GM19023 (cell line): Measurements from ENCODE around the gene CNTF.
"Not testable (repeated sequence)": the region's sequence is repeated elsewhere in the genome, so short reads cannot be mapped to it uniquely, and the experiment has no call there.

ENCODE experiments used
- ATAC-seq: cut with Tn5 transposase; IDR thresholded peaks from one replicate; pipeline ENCODE4 v1.9.1; 2021; ENCODE audit warnings: mild to moderate bottlenecking, moderate library complexity; ENCODE audit not compliant: unreplicated experiment

CNTF gene, protein sequence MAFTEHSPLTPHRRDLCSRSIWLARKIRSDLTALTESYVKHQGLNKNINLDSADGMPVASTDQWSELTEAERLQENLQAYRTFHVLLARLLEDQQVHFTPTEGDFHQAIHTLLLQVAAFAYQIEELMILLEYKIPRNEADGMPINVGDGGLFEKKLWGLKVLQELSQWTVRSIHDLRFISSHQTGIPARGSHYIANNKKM

DNA sequence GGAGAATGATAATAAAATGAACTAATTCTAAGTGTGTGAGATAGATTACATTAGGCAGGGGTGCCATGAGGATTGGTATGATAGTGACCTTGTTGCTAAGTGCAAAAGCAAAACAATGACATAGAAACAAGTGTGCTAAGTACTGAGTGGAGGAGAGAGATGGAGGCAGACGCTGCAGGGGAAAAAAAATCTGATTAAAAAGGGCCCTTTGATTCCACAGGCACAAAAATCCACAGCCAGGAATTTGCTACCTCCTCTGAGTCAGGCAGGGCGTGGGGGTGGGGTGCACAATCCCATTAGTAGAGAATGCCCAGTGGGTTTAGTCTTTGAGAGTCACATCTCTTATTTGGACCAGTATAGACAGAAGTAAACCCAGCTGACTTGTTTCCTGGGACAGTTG, at the start of gene CNTF:
Gene CNTF, plus strand, starts transcription at position 322 of the 400 bp plus-strand sequence. CDS start 88 bp downstream, outside the sequence.
- no peak for ATAC-seq

DNA sequence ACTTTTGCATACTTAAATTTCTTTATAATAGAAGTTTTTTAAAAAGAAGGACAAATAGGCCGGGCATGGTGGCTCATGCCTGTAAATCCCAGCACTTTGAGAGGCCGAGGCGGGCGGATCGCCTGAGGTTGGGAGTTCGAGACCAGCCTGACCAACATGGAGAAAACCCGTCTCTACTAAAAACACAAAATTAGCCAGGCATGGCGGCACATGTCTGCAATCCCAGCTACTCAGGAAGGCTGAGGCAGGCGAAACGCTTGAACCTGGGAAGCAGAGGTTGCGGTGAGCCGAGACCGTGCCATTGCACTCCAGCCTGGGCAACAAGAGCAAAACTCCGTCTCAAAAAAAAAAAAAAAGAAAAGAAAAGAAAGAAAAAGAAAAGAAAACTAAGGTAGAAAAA, 49.6 kb upstream of the CNTF start:
- not testable (repeated sequence) for ATAC-seq

DNA sequence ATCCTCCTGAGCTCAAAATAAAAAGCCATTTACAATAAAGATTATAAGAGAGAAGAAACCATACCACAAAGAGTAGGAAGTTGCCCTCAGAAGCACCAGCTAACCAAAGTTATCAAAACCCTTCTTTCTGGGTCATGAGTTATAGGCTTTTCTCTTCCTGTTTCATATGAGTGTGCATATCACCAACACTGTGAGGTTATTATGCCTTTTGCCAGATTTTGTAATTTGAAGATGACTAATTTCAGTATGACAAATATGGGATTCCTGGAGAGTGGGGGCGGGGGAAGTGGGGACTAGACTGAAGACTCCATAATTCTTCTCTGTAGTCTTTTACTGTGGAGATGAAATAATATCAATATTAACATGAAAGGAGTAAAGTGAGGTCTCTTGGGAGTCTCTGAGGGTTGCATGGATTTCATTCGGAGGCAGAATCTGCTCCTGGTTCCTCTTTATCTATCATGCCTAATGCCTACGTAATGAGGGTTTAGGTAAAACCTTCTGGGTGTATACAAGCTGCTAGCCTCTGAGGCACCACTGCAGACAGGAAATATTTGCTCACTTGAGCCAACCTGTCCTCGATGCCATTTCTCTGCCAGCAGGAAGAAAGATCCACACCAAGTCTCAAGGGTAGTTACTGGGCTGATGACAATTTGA, 48.9 kb upstream of the CNTF start:
- no peak for ATAC-seq

DNA sequence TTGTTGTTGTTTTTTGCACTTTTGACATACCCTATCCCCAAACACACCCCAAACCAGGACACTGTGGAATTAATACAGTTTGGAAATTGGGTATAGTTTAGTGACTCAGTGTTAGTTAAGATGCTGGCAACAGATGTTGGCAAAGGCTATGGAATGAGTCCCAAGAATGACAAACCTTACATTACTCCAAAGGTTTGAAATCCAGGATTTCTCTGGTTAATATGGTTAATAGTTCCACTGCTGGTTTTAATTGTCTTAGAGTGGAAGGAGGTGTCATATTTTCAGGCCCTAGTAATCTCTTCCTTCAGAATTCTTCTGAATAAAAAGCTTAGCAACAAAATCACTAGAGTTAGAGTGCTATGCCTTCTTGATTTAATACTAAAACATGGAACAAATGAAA, 47.6 kb upstream of the CNTF start:
- ATAC-seq, result no peak

DNA sequence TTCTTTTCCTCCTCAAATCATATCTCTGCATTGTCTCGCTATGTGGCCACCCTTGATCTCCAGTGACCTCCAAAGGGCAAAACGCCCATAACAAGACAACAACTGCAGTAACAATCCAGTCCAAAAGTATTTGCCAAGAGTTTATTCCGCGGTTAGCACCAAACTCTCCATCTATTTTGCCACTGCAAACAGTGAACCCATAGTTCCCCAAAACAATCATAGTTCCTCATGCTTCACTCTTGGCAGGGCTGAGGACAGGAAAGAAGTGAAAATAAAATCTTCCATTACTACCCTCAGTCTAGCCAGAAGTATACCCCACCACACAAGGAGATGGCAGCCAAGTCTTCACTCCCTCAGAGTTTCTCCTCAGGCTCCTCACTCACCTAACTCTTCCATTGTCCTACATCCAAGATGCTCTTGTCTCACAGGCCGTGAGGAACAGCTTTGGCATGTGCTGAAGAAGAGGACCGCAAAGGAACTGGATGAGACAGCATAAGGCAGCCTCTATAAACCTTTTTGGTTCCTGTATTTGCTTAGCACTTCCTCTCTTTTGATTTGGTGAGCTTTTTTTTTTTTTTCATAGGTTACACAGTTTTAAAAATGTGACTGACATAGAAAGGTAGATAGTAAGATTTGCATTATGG, 47.0 kb upstream of the CNTF start, which contains the start of gene LPXN:
Gene LPXN, minus strand, starts transcription at position 480 of the 644 bp plus-strand sequence. Its CDS starts 84 bp downstream, at position 396.
- no peak for ATAC-seq

DNA sequence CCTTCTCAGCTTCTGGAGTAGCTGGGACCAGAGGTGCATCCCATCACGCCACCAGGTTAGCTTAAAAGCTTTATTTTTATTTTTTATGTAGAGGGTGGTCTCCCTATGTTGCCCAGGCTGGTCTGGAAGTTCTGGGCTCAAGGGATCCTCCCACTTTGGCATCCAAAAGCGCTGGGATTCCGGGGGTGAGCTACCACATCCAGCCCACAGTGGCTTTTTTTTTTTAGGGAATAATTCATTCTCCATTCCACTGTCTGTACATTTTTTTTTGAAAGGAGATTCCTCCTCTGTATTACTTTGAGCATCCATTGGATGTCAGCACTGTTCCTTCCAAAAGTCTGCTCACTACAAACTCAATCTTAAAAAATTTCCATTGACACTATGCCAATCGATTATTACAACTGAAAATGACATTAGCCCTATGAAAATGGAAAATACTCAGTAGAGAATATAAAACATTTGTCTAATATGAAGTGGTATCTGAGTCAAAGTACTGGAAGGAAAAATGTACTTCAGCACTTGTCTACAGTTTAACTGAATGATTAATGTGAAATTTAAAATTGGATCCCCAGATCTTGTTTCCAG, 45.5 kb upstream of the CNTF start:
- no peak for ATAC-seq

DNA sequence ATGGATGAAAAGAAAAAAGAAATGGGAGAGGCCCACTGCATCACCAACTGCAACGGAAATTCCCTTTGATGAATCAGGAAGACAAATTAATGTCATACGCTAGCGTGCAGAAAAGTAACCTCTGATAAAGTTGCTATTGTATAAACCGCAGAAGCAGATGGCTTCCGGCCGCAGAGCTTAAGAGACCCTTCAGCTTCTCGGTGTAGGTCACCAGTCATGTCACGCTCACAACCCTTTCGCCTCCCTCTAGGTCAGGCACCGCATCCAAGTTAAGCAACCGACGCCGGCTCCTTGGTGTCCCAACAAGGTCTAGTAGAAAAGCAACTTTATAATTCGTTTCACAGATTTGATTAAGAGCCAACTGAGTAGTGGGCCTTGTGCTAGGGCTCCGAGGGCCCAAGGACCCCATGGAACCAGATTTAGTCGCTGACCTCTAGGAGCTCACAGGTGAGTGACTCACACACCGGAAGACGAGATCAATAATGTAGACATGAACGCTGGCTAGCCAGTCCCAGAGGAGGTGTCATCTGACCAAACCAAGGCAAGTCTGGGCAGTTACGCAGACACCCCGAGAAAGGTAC, 44.8 kb upstream of the CNTF start:
- ATAC-seq, result peak; percentile 53

DNA sequence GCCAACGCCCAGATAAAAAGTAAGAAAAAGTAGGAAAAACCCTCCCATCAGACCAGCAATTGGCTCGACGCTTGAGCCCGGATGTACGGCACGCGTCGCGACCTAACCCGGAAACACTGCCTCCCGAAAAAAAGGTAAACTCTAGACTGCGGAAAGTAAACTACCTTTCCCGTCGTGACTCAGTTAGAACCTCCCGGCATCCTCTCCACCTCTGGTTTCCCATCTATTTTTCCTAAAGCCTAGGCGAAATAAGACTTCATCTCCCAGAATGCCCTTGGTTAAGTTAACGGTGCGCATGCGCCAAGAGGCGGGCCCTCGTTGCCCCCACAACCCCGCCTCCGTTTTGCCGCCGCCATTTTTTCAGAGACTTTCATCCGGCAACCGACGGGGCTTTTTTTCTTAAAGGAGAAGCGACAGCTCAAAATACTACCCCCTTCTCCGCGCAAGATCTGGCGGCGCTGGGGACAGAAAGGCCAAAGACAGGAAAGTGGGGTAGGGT, 44.3 kb upstream of the CNTF start:
- no peak for ATAC-seq

DNA sequence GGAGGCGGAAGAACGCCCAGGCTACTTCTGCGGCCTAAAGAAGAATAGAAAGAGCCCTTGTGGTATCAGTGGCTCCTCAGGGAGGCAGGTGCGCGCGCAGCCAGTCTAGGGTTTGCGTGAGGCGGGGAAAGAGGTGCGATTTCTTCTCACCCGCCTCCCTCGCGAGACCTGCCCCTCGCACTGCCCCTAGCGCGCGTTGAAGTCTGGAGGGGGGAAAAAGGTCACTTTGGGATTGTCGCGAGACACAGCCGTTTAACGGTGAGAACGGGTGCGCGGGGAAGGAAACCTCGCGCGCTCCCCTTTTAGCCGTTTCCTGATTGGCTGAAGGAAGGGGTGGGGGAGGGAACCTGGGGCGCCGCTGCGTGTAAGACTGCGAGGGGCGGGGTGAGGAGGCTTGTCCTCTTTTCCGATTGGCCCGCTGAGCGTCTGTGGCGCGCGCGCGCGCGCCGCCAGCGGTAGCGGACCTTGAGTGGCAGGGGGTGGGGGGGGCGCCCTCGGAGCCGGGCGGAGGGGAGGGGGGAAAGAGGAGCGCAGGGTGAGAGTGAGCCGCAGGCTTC, 43.8 kb upstream of the CNTF start, which contains the start of gene ZFP91:
Gene ZFP91, plus strand, starts transcription at position 429 of the 557 bp plus-strand sequence. CDS start 219 bp downstream, outside the sequence.
- peak; percentile 33 for ATAC-seq

DNA sequence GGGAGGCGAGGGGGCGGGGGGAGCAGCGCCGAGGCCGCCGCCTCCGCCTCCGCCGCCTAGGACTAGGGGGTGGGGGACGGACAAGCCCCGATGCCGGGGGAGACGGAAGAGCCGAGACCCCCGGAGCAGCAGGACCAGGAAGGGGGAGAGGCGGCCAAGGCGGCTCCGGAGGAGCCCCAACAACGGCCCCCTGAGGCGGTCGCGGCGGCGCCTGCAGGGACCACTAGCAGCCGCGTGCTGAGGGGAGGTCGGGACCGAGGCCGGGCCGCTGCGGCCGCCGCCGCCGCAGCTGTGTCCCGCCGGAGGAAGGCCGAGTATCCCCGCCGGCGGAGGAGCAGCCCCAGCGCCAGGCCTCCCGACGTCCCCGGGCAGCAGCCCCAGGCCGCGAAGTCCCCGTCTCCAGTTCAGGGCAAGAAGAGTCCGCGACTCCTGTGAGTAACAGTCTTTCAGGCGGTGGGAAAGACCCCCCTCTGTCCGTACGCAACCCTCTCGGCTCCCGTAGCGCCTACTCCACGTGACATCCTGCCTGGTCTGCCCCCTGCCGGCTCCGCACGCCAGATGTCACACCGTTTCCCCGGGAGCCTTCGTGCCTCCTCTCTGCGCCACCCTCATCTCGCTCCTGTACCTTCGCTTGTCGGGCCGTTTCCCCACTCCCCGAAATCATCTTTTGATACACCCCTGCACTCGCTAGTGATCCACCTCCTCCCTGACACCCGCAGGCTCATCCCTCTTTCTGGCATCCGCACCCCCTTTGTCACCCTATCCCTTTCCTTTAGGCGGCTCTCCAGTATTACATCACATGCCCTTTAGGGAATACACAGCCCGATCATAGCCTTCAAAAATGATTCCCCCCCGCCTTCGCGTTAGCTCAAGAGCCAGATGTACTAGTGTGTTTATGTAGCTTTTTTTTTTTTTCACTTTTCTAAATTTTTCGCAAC, 43.0 kb upstream of the CNTF start:
- peak; percentile 44 for ATAC-seq

DNA sequence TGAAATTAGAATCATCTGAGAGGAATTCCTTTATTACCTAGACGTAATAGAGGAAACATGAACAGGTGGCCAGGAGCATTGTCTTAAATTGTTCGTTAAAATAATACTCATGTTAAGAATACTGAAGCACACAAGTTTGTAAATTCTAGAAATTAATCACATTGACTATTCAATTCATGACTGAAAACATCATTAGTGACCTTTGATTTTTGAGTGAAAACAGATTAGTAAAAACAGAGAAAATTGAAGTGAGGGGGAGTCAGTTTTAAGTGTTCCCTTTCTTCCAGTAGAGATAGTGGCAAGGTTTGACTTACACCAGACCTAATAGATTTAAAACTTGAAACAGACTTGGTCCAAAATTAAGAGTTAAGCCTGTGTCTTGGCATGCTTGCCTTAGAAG, 42.2 kb upstream of the CNTF start:
- ATAC-seq, result no peak

DNA sequence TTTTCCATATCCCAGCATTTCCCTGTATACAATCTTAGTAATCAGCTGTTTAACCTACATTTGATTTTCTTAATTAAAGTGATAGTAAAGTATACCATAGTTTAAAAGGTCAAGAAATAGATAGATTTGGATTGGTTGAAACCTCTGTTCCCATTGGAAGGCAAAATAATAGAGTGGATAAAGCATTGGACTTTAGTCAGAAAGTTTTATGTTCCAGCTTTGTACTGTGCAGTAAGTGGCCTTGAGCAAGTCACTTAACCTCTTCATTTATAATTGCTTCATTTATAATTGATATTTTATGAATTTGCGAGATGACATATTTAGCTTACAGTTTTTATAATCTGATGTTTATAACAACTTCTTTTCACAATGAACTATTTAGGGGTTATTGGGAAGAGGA, 40.0 kb upstream of the CNTF start:
- ATAC-seq, result no peak

DNA sequence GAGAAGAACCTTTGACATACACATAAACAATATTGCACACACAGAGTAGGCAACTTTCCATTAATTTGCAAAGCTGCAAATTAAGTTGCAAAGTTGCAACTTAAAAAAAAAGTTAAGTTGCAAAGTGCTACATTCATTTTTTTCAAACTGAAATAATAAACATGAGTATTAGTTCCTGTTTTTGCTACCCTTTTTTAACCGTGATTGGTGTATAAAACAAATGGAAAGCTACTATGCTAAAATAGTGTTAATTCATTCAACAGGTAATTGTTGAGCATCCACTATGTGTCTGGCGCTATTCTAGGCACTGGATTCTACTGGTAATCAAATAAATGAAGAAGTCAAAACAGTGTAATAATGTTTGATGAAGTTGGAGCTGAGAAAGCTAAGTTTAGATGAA, 35.5 kb upstream of the CNTF start:
- no peak for ATAC-seq

DNA sequence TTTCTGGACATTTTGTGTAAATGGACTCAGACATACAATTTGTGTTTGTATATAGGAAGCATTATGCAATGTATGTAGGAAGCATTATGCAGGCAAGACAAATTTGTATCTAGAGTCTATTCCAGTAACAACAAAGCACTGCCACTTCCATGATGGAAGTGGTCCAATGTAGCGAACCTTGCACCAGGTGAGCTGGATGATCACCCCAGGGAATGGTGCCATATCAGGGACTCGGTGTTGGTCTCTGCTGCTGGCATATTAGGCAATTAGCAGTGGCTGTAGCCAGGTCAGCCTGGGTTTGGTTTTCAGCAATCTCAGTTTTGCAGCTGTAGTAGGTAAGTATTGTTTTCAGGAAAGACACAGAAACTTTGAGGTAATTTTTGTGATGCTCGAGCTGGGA, 30.8 kb upstream of the CNTF start:
- no peak for ATAC-seq

DNA sequence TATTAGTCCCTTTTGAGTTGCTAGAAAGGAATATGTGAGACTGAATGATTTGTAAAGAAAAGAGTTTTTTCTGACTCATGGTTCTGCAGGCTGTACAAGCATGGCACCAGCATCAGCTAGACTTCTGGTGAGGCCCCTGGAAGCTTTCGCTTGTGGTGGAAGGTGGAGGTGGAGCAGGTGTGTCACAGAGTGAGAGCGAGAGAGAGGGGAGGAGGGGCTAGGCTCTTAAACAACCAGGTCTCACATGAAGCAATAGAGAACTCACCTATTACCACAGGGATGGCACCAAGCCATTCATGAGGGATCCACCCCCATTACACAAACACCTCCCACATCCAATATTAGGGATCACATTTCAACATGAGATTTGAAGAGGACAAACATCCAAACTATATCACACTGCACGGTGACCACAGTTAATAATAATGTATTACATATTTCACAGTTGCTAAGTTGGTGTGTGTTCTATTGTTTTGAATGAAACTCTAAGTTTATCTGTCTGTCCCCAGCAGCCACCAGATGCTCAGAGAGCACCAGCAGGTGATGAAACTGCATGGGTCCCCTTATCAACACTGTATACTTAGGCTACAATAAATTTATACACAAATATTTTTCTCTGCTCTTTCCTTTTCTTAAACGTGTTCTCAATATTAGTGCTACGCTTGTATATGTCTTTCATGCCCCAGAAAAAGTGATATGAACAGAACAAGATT, 29.5 kb upstream of the CNTF start:
- ATAC-seq, result no peak

DNA sequence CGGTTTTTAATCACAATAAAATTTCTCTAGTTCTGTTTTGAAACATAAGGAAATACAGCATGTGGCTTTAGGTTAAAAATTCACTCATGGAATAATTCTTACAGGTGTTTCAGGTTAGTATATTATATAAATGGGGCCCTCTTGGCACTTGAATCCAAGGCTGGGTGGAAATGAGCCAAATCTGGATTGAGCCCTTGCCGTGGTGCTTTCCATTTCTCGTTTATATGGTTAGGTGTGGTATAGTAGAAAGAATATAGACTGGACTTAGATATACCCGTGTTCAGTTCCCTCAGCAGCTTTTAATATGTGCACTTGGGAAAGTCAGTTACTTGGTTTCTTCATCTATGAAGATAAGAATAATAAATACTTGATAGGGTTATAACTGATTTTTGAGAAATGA, 27.6 kb upstream of the CNTF start:
- ATAC-seq, result no peak

DNA sequence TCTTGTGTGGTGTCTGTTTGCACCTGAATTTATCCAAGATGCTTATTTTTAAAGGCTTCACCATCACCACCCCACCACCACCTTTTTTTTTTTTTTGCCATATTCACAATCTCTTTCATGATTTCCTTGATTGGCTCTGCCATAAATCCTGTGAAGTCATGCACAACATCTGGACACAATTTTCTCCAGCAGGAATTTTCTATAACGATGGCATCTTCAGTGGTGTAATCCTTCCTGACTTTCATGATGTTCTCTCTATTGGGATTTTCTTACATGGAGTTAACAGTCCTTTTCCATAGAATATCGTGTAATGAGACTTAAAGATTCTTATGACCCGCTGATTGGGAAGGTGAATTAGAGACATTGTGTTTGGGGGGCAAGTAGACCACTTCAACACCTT, 25.8 kb upstream of the CNTF start:
- ATAC-seq, result no peak

DNA sequence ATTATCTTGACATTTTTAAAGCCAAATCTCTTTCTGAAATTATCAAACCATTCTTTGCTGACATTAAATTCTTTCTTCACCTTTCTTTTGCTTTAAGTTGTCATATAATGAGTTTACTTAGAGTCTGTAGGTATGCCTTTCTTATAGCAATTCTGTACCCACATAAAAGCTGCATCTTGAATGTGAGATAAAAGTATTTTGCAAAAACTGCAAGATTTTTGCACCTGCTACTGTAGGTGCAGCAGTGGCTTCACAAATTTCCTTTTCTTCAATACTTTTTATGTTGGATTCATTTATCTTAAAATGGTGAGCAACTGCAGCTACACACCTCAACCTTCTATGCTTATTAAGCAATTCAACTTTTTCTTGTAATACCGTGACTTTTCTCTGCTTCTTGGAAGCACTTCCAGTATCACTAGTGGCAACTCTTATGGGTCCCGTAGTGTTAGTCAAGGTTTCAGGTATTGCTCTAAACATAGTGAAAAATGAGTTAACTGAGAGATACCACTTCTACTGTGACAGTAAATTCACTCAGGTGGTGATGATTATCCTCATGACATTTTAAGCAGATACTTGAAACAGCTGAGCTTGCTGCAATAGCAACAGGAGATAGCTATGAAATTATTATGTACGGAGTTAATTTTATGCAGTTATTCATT, 24.9 kb upstream of the CNTF start:
- no peak for ATAC-seq

DNA sequence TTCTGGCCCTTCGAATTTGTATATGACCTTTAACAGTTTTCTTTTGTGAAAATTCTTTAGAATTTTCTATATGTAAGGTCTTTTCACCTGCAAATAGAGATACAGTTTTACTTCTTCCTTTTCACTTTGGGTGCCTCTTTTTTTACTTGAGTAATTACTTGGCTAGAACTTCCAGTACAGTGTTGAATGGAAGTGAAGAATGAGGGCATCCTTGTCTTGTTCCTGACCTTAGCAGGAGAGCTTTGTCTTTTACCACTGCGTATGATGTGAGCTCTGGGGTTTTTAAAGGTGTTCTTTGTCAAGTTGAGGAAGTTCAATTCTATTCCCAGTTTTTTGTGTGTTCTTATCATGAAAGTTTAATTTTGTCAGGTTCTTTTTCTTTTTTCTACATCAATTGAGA, 22.0 kb upstream of the CNTF start:
- no peak for ATAC-seq
